Fibroblast of skin of scalp (primary cell): ENCODE data around the gene FLOT2.
A peak's percentile ranks its signal among the peaks of the same experiment; 100 is the strongest.
"Not testable (repeated sequence)": the region's sequence is repeated elsewhere in the genome, so short reads cannot be mapped to it uniquely, and the experiment has no call there.

Experiments
- DNase-seq: peaks from one replicate; pipeline ENCODE4 v3.0.0-alpha.2; 2013

FLOT2 gene

DNA sequence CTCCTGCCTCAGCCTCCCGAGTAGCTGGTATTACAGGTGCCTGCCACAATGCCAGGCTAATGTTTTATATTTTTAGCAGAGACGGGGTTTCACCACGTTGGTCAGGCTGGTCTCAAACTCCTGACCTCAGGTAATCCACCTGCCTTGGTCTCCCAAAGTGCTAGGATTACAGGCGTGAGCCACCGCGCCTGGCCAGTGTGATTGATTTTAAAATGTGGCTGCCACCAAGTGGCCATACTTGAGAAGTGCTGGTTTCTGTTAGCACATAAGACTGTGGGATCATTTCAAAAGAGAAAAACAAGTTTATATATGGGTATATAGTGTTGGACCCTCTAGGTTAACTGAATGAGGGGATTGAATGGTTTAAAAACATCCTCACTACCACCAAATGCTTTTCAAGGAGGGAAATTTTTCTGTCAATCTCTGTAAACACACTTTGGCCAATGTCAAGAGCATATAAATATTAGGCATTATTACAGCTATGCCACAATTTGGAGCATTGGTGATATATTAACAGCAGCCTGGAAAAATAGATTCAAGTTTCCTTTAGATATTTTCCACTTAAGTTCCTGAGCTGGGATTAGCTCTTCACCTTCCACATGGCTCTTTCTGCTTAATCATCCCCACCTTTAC, 18.9 kb upstream of the FLOT2 start:
- DNase-seq, result peak; percentile 42

DNA sequence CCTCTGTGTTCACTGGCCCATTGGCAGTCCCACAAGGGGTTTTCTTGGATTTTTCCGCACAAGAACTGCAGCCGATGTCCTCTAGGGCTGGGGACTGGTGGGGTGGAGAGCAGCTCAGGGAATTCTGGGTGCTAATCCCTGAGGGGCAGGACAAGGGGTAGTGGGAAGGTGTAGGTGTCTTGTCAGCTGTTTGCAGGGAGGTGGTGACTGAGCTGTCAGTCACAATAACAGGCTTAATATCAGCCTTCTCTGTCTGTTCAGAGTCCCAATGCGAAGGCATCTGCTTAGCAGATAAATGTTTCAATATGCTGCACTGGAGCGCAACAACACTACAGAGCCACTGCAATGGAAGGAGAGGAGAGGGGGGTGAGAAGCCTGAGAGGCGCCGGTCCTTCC, 15.4 kb upstream of the FLOT2 start:
- DNase-seq, result no peak

DNA sequence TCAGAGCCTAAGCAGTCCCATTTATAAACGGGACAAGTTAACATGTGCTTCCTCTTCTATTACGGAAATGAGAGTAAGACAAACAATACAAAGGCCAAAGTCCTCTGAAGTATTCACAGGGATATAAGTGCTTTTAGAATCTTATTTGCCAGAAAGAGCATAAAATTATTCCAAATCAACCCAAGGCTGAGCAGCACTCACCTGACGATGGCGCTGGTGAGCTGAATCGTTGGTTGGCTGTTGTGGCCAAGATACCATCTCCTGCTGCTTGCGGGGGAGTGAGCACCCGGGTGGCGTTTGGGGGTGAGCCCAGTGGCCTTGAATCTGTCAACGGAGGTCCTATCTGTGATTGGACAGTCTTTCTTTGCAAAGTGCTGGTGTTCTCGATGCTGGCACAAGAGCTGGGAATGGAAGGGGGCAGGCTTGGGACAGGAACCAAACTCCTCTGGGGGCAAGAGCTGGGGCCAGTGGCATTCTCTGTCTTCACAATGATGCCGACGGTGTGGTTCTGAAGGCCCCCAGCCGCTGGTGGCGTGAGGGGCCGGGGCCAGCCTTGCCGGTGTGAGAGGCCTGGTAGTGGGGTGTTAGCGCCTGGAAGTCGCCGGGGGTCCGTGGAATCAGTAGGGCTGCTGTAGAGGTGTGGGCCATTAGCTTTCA, 14.9 kb upstream of the FLOT2 start:
- DNase-seq, result no peak

DNA sequence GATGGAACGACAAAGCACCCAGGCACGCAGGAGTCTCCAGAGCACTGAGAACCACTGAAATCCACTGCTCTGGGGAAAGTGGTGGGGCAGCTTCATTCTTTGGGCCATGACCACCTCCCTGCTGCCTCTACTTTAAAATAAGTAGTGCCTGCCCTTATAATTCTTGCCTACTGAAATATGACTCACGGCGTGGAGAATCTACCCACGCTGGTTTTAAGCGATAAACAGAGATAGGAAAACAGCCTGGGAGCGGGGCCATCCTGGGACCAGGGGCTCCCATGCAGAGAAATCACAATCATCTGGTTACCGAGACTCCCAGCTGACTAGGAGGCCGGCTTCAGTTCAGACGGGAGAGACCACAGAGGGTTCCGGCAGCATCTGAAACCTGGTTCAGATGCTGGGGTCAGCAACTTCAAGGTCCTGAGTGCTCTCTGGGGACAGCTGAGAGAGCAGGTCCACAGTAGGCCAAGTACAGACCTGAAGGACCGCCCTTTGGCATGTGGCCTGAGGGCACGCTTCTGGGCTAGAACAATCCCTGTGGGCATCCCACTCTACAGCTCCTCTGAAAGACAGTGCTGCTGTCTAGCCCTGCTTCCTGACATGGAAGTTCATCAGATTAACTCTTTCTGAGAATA, 14.0 kb upstream of the FLOT2 start:
- DNase-seq, result no peak

DNA sequence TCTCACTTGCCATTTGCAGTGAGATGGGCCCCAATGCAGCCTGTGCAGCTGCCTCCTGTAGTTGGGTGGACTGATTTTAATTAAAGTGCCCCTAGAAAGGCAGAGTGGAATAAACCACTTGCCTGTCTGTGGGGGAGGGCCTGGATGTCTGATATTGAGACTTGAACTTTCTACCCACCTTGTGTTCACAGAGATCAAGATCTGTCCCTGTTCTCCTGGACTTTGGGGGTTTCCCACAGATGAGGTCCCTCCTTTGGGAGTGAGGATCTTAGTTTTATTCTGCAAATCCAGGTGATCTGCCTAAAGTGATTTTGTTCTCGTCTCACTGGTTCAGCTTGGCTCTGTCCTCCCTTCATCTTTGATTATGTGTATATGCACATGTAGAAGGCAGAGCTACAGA, 13.0 kb upstream of the FLOT2 start:
- DNase-seq, result no peak

DNA sequence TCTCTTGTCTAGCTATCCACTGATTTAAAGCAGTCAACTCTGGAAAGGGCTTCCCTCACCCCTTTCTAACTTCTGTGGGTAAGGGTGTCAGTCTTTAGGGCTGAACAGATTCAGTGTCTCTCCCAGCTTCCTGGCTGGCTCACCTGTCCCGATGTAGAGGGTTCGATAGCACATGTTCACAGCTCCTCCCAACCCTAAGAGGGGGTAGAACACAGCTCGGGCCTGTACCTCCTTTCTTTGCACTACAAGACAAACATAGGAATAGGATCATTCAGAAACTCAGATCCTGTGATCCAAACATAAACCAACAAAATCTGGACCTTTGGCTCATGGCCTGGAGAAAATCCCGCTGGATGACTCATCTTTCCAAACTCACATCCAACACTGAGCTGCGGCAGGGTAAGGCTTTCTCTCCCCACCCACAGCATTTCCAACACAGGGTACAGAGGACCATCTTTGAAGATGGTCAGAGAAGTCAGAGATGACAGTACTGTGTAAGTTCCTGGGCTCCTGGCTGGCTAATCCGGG, 11.2 kb upstream of the FLOT2 start:
- DNase-seq, result peak; percentile 45

DNA sequence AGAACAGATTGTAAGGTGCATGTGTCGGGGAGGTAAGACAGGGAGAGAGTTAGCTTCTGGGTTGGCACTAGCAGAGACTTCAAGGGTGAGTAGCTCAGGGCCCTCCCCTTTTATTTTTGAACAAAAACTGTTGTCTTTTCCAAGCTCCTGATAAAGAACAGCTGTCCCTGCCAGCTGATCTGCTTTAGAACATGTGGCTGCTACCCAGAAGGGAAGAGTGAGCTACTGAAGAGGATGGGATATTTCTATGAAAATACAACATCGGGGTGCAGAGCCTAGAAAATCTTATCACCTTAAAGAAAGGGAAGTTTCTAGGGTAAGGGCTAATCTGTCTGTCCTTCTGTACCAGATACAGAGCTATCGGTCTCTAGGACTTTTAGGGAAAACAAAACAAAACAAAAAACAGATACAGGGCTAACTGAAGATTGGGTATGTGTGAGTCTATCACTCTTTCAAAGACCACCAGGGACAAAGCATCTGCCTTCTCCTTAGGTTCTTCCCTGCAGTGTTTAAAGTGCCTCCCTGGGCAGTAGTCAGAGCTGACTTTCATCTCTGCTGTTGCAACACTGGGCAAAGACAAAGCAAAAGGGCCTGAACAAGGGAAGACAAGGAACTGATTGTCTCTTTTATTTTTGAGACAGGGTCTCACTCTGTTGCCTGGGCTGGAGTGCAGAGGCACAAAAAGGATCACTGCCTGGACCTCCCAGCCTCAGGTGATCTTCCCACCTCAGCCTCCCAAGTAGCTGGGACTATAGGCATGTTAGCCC, 10.4 kb upstream of the FLOT2 start:
- no peak for DNase-seq

DNA sequence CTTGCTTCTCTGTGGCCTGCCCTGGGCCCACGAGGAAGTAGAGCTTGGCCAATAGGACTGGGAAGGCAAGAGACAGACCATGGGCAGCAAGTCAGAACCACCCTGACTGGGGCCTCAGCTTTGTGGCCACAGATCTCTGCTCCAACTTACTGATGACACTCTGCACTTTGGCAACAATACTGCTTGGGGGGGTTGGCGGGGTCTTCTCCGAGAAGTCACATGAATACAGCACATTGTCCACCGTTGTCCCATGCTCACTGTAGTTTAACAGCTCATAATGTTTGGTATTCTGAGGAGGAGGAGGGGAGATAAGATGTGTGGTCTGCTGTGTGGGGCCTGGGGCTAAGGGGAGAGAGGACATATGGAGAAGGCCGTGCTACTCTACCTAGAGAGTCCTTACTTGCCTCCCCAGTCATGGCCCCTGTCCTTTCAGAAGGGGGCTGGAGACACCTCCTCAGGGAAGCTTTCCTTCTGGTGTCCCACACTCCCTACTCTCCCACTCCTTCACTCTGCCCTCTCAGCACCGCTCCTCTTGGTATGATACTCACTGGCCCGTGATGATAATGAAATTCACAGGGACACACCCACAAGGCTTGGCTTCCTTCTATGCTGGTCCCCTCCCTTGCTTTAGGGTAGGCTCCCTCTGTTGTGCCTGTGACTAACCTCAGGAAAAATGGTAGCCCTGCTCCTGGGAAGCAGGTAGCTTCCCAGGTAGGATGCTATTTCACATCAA, 9.3 kb upstream of the FLOT2 start:
- DNase-seq, result no peak

DNA sequence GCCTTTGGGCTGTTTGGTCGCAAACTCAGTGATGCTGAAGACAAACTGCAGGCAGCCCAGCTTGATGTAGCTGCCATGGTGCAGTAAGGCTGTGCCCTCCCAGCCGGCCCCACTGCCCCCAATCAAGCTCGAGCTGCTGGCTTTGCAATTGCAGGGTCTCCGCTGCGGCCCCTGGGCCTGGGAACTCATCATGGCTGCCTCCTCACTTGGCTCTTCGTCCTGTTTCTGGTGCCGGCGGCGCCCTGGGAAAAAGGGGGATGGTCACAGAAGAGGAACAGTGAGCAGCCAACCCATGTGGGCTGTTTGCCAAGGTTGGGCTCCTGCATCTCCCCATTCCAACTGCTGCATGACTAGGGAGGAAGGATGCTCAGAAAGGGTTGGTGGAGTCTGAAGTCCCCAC, 8.7 kb upstream of the FLOT2 start:
- no peak for DNase-seq

DNA sequence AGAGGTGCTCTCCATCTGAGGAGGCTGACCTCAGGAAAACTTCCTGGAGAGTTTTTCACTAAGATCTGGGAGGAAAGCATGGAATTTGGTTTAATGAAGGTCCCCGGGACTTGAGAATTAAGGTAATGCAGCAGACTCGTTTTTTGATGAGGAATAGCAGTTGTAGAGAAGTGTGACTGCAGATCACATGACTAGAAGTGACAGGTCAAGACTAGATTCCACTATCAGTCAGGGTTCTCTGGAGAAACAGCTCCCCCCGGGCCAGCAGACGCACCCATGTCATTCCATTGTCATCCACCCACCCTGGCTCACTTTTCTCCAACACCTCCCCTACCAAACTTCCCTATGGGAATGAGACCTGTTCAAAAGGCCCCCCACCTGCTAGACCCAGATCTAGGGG, 7.3 kb upstream of the FLOT2 start:
- DNase-seq, result no peak

DNA sequence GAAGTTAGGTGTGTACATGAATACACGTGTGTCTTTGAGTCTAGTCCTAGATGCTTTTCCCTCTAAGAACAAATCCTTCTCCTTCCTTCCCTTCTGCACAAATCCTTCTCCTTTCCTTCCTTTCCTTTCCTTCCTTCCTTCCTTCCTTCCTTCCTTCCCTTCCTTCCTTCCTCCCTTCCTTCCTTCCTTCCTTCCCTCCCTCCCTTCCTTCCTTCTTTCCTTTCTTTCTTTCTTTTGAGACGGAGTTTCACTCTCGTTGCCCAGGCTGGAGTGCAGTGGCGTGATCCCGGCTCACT, 6.0 kb upstream of the FLOT2 start:
- not testable (repeated sequence) for DNase-seq

DNA sequence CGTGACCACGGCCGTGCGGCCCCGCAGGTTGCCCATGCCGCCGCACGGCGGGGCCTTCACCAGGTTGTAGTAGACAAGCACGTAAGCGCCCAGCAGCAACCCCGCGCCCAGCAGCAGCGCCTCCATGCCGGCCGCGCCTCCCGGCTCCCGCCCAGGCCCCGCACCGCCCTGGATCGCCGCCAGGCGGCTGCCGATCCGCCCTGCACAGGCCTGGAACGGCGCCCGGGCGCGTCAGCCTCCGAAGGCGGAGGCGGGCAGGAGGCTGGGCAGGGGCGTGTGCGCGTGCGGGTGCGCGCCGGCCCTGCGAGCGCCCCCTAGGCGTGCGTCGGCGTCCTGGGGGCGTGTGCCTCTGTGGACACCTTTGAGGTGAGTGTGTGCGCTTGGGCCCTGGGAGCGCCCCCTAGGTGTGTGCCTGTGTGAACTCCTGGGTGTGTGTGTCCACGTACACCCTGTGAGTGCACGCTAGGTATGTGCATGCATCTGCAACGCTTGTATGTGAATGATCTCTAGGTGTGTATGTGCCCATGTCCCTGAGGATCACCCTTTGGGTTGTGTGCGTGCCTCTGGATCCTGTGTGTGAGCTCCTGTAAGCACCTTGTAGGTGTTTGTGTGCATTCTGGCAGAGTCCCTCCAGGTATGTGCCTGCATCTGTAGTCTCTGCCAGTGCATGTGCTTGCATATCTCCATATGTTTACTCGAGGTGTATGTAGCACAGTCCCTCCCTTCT, 5.4 kb upstream of the FLOT2 start, which contains the start of gene DHRS13:
Gene DHRS13 (minus strand): TSS at position 261 of the 727 bp plus-strand sequence. CDS start 135 bp downstream, at position 126.
- DNase-seq, result peak; percentile 89

DNA sequence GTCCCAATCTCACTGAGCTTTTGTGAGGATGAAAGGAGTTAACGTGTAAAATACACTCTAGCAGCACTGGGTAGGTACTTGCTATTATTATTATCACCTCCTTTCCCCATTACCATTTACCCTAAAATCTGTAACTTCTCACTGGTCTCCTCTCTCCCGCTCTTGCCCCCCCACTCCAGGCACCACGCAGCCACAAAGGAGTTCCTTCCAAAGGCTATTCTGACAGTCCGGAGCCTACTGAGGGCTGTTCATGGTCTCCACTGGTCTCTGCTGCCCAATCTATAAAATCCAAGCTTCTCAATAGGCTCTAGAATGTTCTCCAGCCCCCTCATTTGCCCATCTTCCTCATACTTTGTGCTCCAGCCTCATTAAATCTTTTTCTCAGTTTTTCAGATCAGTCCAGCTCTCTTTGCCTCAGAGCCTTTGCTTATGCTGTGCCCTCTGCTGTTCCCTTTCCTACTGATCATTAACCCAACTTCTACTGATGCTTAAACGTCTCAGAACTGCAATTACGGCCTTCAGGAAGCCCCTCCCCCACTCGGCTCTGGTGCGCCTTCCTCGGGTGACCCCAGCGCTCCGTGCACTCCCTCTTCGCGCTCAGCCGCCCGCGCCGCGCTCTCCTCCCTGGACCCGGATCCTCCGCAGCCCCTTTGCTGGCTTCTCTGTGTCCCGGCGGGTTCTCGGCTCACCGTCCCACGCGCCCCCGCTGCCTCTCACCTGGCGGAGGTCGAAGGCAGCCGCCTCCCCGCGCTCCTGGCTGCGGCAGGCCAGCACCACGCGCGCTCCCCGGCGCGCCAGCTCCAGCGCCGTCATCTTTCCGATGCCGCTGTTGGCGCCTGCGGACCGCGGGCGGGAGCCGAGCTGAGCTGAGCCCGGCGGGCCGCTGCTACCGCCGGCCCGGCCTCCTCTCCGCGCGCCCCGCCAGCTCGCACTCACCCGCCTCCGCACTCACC, 4.6 kb upstream of the FLOT2 start:
- peak; percentile 20 for DNase-seq

DNA sequence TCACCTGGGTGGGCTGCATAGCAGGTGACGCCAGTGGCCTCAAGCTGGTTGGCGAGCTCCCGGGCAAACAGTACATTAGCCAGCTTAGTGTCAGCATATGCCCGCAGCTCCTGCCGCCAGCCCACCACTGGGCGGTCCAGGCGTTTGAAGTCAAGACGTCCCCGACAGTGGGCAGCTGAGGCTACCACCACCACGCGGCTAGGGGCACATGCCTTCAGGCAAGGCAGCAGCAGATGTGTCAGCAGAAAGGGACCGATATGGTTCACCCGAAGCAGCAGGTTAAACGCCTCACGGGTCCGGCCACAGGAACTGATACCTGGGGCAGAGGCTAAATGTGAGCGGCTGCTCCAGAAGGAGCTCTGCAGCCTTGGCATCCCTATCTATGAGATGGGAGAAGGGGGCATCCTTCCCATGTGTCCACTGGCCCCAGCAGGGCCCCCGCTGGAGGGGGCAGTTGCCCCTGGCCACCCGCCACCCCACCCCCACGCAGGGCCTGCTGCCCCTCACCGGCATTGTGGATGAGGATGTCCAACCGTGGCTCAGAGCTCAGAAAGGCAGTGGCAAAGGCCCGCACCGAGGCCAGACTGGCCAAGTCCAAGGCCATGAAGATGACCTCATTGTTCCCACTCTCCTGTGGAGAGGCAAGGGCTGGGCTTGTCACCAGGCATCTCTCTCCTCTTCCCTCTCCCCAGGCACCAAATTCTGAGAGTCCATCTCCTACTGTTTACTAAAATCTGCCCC, 3.6 kb upstream of the FLOT2 start:
- no peak for DNase-seq

DNA sequence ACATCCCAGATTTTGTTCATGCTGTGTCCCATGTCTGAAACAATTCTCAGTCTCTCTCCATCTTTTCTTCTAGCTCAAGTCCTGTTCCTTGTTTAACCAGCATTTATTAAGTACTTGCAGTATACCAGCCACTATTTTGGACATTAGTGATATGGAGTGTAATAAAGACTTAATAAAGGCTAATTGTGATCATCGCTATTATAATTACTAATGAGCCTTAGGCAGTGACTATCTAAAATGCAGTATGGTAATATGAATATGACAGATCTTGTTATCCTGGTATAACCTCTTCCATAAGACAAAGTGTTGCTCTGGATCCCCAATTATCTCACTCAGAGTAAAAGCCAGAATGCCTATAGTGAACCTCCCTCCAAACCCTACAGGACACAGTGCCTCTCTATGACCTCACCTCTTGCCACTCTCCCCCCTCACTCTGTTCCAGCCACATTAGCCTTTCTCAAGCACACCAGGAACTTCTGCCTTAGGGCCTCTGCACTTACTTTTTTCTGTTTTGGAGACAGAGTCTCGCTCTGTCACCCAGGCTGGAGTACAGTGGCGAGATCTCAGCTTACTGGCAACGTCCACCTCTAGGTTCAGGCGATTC, 1.8 kb upstream of the FLOT2 start:
- no peak for DNase-seq

DNA sequence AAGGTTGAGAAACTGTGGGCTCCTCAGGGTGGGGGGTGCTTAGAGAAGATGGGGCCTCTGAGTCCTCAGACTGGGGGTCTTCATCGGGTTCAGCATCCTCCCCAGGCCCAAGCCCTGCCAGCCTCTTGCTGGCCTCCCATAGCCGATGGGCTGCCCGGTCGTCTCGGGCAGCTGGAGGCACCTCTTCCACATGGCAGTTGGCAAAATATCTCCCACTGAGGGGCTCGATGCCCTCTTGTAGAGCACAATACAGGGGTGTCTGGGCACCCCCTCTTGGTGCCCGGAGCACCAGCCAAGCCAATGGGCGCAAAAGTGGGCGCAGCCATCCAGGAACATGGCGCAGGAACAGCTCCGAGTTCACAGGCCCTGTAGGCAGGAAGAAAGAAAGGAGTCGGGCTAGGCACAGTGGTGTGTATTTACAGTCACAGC, 1.0 kb upstream of the FLOT2 start:
- no peak for DNase-seq

DNA sequence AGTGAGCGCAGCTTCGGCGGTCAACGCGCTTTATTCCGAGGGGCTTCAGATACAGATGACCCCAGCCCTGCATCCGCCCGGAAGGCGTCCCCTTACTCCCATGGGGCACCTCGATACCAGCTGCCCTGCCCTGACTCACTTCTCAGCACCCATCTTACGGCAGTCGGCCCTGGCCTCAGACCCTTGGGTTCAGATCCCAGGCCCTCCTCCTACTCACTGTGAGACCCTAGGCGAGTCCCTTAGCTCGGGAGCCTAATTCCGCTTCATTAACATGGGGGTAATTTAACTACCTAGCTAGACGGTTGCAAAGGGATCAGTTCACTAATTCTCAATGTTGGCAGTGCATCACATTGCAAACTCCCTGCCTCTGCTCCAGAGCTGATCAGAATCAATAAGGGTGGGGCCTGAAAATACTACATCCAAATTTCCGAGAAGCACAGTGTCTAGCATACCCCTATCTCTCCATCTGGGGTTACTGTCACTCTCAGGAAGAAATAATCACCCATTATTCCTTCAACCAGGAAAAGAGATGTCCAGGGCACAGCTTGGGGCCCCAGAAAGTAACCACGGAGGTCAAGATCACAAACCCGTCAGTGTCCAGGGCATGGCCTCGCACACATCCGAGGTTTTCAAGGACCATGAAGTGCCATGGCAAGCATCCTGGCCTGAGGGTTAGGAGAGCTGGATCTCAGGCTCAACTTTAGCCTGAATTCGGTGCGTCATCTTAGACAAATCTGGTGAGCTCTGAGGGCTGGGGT, 415 bp upstream of the FLOT2 start:
- no peak for DNase-seq

DNA sequence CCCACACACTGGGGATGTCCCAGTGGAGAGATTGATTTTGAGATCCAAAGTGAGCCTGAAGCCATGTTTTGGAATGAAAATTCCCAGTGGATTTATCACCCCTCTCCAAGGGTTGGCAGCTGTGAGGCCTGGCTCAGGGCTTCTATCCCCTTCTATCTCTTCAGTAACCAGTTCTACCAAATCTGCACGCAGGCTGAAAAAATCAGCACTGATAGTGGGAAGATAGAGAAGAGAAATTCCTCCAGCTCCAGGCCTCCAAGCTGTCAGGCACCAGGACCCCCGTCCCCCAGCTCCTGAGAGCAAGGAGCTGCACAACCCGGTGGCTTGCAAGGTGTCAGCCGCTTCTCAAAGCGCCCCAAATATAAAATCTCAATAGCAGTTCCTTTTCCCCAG, 1.0 kb downstream of the FLOT2 start:
- no peak for DNase-seq
